ENCODE measurements around the gene ULBP2.
"Not testable (repeated sequence)": the region's sequence is repeated elsewhere in the genome, so short reads cannot be mapped to it uniquely, and the experiment has no call there.

The ULBP2 gene

GRCh38 chr6:149990661-149991471, 49.1 kb downstream of the ULBP2 start:
- FAIRE-seq = no peak
- no peak for DNase-seq (ENCODE audit: insufficient read length, low spot score)
- TF ChIP-seq CTCF (IDR thresholded peaks at IDR 0.05; ENCODE audit: insufficient read depth, missing control alignments) = no peak

- FAIRE-seq; DNase-seq (ENCODE audit: insufficient read length, low spot score): not testable (repeated sequence)
Measured at GRCh38 chr6:149991472-149991795, 49.6 kb downstream of the ULBP2 start.

GRCh38 chr6:149991838-149992237, 50.0 kb downstream of the ULBP2 start:
- DNase-seq (ENCODE audit: insufficient read length, low spot score) (no peak), FAIRE-seq (no peak)
- TF ChIP-seq CTCF (IDR thresholded peaks at IDR 0.05; ENCODE audit: insufficient read depth, missing control alignments) = no peak

- no peak for FAIRE-seq
- DNase-seq (ENCODE audit: insufficient read length, low spot score) = no peak
- TF ChIP-seq CTCF (IDR thresholded peaks at IDR 0.05; ENCODE audit: insufficient read depth, missing control alignments) = no peak
Measured at GRCh38 chr6:149995235-149995750, 53.5 kb downstream of the ULBP2 start.

- FAIRE-seq (no peak), DNase-seq (ENCODE audit: insufficient read length, low spot score) (no peak)
- TF ChIP-seq CTCF (IDR thresholded peaks at IDR 0.05; ENCODE audit: insufficient read depth, missing control alignments) = no peak
Measured at GRCh38 chr6:149995971-149996370, 54.2 kb downstream of the ULBP2 start.
